Neural crest cell (in vitro differentiated cells): Measurements from ENCODE around the gene EFNA4. TPM values are rescaled to one million over a fixed set of nuclear protein-coding genes. Genes with fewer than 3 reads are reported as not detected.

Source experiments
- DNase-seq: peaks from one replicate; pipeline ENCODE4 v3.0.0; 2021; ENCODE audit warnings: low read depth, mixed read lengths, low spot score
- H3K27ac Mint-ChIP-seq: one replicate; pipeline ENCODE4 v1.8.0; 2021; ENCODE audit warnings: mild to moderate bottlenecking, mixed read lengths; ENCODE audit not compliant: unreplicated experiment
- H3K27me3 Mint-ChIP-seq: 2 replicates; pipeline ENCODE4 v1.8.0; 2021; ENCODE audit warnings: low read depth, mild to moderate bottlenecking, mixed read lengths
- H3K36me3 Mint-ChIP-seq: 2 replicates; pipeline ENCODE4 v1.8.0; 2021; ENCODE audit warnings: low read depth, mild to moderate bottlenecking, mixed read lengths
- H3K4me1 Mint-ChIP-seq: 2 replicates; pipeline ENCODE4 v1.8.0; 2021; ENCODE audit warnings: mixed read lengths
- H3K4me3 Mint-ChIP-seq: one replicate; pipeline ENCODE4 v1.8.0; 2021; ENCODE audit warnings: mild to moderate bottlenecking, mixed read lengths
- H3K9me3 Mint-ChIP-seq: 2 replicates; pipeline ENCODE4 v1.8.0; 2021; ENCODE audit warnings: mixed read lengths
- CTCF ChIP-seq: fragments of 200-600 bp; sonication (generic); conservative IDR thresholded peaks from 2 replicates; pipeline ENCODE4 v1.5.0; 2021; ENCODE audit warnings: antibody characterized with exemption, mild to moderate bottlenecking
- total RNA-seq: library from RNA; stranded (reverse); gene quantifications from 2 replicates; pipeline ENCODE4 v1.2.1, GENCODE V29; 2021

Gene EFNA4
- total RNA-seq, 1 donor from 2014 or later: 28.5 TPM

- peak; percentile 97 for TF ChIP-seq CTCF
- Mint-ChIP-seq H3K4me3 (peak within 1 kb of the TSS; percentile 90), H3K4me1 (peaks cover 34% of the 10 kb centered on the region), H3K27me3 (peaks cover 6% of the 10 kb centered on the region), H3K9me3 (no peaks in the 10 kb centered on the region), H3K36me3 (no peaks in the 10 kb centered on the region), H3K27ac (peak within 1 kb of the TSS; percentile 97)
- peak; percentile 92 for DNase-seq
These were observed 12.8 kb upstream of the EFNA4 start, which contains the start of gene ADAM15 for GRCh38 chr1:155050560-155051341. TSS of gene ADAM15 (plus strand) at chr1:155051316. CDS start at chr1:155051387, 71 bp downstream.

- no peak for DNase-seq
- H3K36me3 Mint-ChIP-seq: no peaks in the 10 kb centered on the region
- TF ChIP-seq CTCF: no peak
- H3K27ac Mint-ChIP-seq: no peak overlapping the region
- H3K9me3 Mint-ChIP-seq: no peaks in the 10 kb centered on the region
- H3K4me1 Mint-ChIP-seq: peaks cover 34% of the 10 kb centered on the region
- H3K4me3 Mint-ChIP-seq: peak overlapping the region; percentile 88
- peaks cover 6% of the 10 kb centered on the region for H3K27me3 Mint-ChIP-seq
These were observed 12.2 kb upstream of the EFNA4 start for GRCh38 chr1:155051342-155051776.

- Mint-ChIP-seq H3K36me3 (no peaks in the 10 kb centered on the region), H3K4me3 (peak overlapping the region; percentile 88), H3K27ac (no peak overlapping the region), H3K27me3 (peaks cover 6% of the 10 kb centered on the region), H3K9me3 (no peaks in the 10 kb centered on the region), H3K4me1 (peaks cover 34% of the 10 kb centered on the region)
- no peak for TF ChIP-seq CTCF
- no peak for DNase-seq
These were observed 11.7 kb upstream of the EFNA4 start for GRCh38 chr1:155051777-155052398.

- TF ChIP-seq CTCF: peak; percentile 17
- H3K36me3 Mint-ChIP-seq: no peaks in the 10 kb centered on the region
- peaks cover 34% of the 10 kb centered on the region for H3K4me1 Mint-ChIP-seq
- no peak overlapping the region for H3K27ac Mint-ChIP-seq
- H3K27me3 Mint-ChIP-seq: peaks cover 6% of the 10 kb centered on the region
- no peak for DNase-seq
- H3K4me3 Mint-ChIP-seq: peak overlapping the region; percentile 88
- no peaks in the 10 kb centered on the region for H3K9me3 Mint-ChIP-seq
These were observed 10.8 kb upstream of the EFNA4 start for GRCh38 chr1:155052439-155053395.

- peaks cover 6% of the 10 kb centered on the region for H3K27me3 Mint-ChIP-seq
- no peak overlapping the region for H3K27ac Mint-ChIP-seq
- TF ChIP-seq CTCF: no peak
- H3K4me3 Mint-ChIP-seq: peak overlapping the region; percentile 81
- H3K36me3 Mint-ChIP-seq: no peaks in the 10 kb centered on the region
- no peak for DNase-seq
- H3K4me1 Mint-ChIP-seq: peaks cover 28% of the 10 kb centered on the region
- H3K9me3 Mint-ChIP-seq: no peaks in the 10 kb centered on the region
These were observed 9.9 kb upstream of the EFNA4 start for GRCh38 chr1:155053531-155054105.
